ENCODE results near the gene DSE.
"Not testable (repeated sequence)": the region's sequence is repeated elsewhere in the genome, so short reads cannot be mapped to it uniquely, and the experiment has no call there.

- not testable (repeated sequence) for TF ChIP-seq CTCF (IDR thresholded peaks at IDR 0.05); EZH2 (IDR thresholded peaks at IDR 0.05; ENCODE audit: borderline replicate concordance, insufficient read depth, low read depth, low read length, poor library complexity, severe bottlenecking)
Measured at GRCh38 chr6:116340625-116341024, 30.1 kb upstream of the DSE start.
